Measurements from ENCODE around the gene DPP10.

The DPP10 gene

GRCh38 chr2:115596659-115597375 lies 1154.4 kb downstream of the DPP10 start:
- ATAC-seq: no peak
- peaks cover 2% of the 10 kb centered on the region for H3K36me3 Mint-ChIP-seq (ENCODE audit: low read depth)
- H3K27me3 Mint-ChIP-seq: no peaks in the 10 kb centered on the region
- no peak for DNase-seq
- H3K27ac Mint-ChIP-seq: no peak overlapping the region
- no peak overlapping the region for H3K4me3 Mint-ChIP-seq
- H3K9me3 Mint-ChIP-seq: peaks cover 29% of the 10 kb centered on the region
- no peaks in the 10 kb centered on the region for H3K4me1 Mint-ChIP-seq

- Mint-ChIP-seq H3K4me3 (no peak overlapping the region), H3K9me3 (peaks cover 16% of the 10 kb centered on the region), H3K27ac (no peak overlapping the region), H3K4me1 (no peaks in the 10 kb centered on the region), H3K36me3 (ENCODE audit: low read depth) (no peaks in the 10 kb centered on the region), H3K27me3 (no peaks in the 10 kb centered on the region)
- no peak for ATAC-seq
- DNase-seq: no peak
These were observed 1160.8 kb downstream of the DPP10 start for GRCh38 chr2:115603285-115603684.

- peaks cover 21% of the 10 kb centered on the region for H3K9me3 Mint-ChIP-seq
- no peak for ATAC-seq
- no peak overlapping the region for H3K27ac Mint-ChIP-seq
- DNase-seq: no peak
- H3K27me3 Mint-ChIP-seq: no peaks in the 10 kb centered on the region
- no peaks in the 10 kb centered on the region for H3K4me1 Mint-ChIP-seq
- no peaks in the 10 kb centered on the region for H3K36me3 Mint-ChIP-seq (ENCODE audit: low read depth)
- no peak overlapping the region for H3K4me3 Mint-ChIP-seq
These were observed 1163.9 kb downstream of the DPP10 start for GRCh38 chr2:115606350-115606749.

GRCh38 chr2:115609978-115610377 lies 1167.5 kb downstream of the DPP10 start:
- Mint-ChIP-seq H3K27me3 (no peaks in the 10 kb centered on the region), H3K27ac (no peak overlapping the region), H3K36me3 (ENCODE audit: low read depth) (no peaks in the 10 kb centered on the region), H3K4me3 (no peak overlapping the region), H3K4me1 (no peaks in the 10 kb centered on the region), H3K9me3 (peaks cover 36% of the 10 kb centered on the region)
- ATAC-seq: no peak
- no peak for DNase-seq

GRCh38 chr2:115610888-115611287 lies 1168.4 kb downstream of the DPP10 start:
- H3K9me3 Mint-ChIP-seq: peaks cover 36% of the 10 kb centered on the region
- no peaks in the 10 kb centered on the region for H3K4me1 Mint-ChIP-seq

GRCh38 chr2:115624332-115624731 lies 1181.9 kb downstream of the DPP10 start:
- Mint-ChIP-seq H3K27ac (no peak overlapping the region), H3K27me3 (no peaks in the 10 kb centered on the region), H3K9me3 (peaks cover 13% of the 10 kb centered on the region), H3K4me1 (no peaks in the 10 kb centered on the region), H3K36me3 (ENCODE audit: low read depth) (no peaks in the 10 kb centered on the region), H3K4me3 (no peak overlapping the region)
- ATAC-seq (no peak), DNase-seq (no peak)

More at GRCh38 chr2:115610888-115611287, 1168.4 kb downstream of the DPP10 start:
- no peak overlapping the region for H3K4me3 Mint-ChIP-seq
- no peaks in the 10 kb centered on the region for H3K36me3 Mint-ChIP-seq (ENCODE audit: low read depth)
- H3K27me3 Mint-ChIP-seq: no peaks in the 10 kb centered on the region
- no peak for ATAC-seq
- no peak overlapping the region for H3K27ac Mint-ChIP-seq
- no peak for DNase-seq

- no peak for DNase-seq
- Mint-ChIP-seq H3K9me3 (peaks cover 38% of the 10 kb centered on the region), H3K4me3 (no peak overlapping the region), H3K27me3 (no peaks in the 10 kb centered on the region), H3K27ac (no peak overlapping the region), H3K4me1 (no peaks in the 10 kb centered on the region), H3K36me3 (ENCODE audit: low read depth) (no peaks in the 10 kb centered on the region)
- ATAC-seq: no peak
These were observed 1192.1 kb downstream of the DPP10 start for GRCh38 chr2:115634578-115634977.

- H3K27ac Mint-ChIP-seq: no peak overlapping the region
- DNase-seq: no peak
- H3K4me3 Mint-ChIP-seq: no peak overlapping the region
- H3K4me1 Mint-ChIP-seq: no peaks in the 10 kb centered on the region
- peaks cover 30% of the 10 kb centered on the region for H3K9me3 Mint-ChIP-seq
- no peaks in the 10 kb centered on the region for H3K27me3 Mint-ChIP-seq
- no peaks in the 10 kb centered on the region for H3K36me3 Mint-ChIP-seq (ENCODE audit: low read depth)
- no peak for ATAC-seq
These were observed 1193.0 kb downstream of the DPP10 start for GRCh38 chr2:115635430-115635829.

GRCh38 chr2:115649731-115650130 lies 1207.3 kb downstream of the DPP10 start:
- Mint-ChIP-seq H3K27ac (no peak overlapping the region), H3K4me1 (no peaks in the 10 kb centered on the region), H3K9me3 (peaks cover 9% of the 10 kb centered on the region), H3K4me3 (no peak overlapping the region), H3K36me3 (ENCODE audit: low read depth) (no peaks in the 10 kb centered on the region), H3K27me3 (no peaks in the 10 kb centered on the region)
- ATAC-seq (no peak), DNase-seq (no peak)

GRCh38 chr2:115650827-115651226 lies 1208.4 kb downstream of the DPP10 start:
- ATAC-seq: no peak
- H3K4me1 Mint-ChIP-seq: no peaks in the 10 kb centered on the region
- DNase-seq: no peak
- peaks cover 9% of the 10 kb centered on the region for H3K9me3 Mint-ChIP-seq
- no peak overlapping the region for H3K4me3 Mint-ChIP-seq
- no peaks in the 10 kb centered on the region for H3K36me3 Mint-ChIP-seq (ENCODE audit: low read depth)
- no peaks in the 10 kb centered on the region for H3K27me3 Mint-ChIP-seq
- H3K27ac Mint-ChIP-seq: no peak overlapping the region

GRCh38 chr2:115652652-115653051 lies 1210.2 kb downstream of the DPP10 start:
- no peaks in the 10 kb centered on the region for H3K36me3 Mint-ChIP-seq (ENCODE audit: low read depth)
- H3K27me3 Mint-ChIP-seq: no peaks in the 10 kb centered on the region
- peaks cover 4% of the 10 kb centered on the region for H3K9me3 Mint-ChIP-seq
- no peak overlapping the region for H3K4me3 Mint-ChIP-seq
- no peak overlapping the region for H3K27ac Mint-ChIP-seq
- H3K4me1 Mint-ChIP-seq: no peaks in the 10 kb centered on the region
- ATAC-seq (no peak), DNase-seq (no peak)

GRCh38 chr2:115654362-115654761 lies 1211.9 kb downstream of the DPP10 start:
- peaks cover 4% of the 10 kb centered on the region for H3K9me3 Mint-ChIP-seq
- H3K4me1 Mint-ChIP-seq: no peaks in the 10 kb centered on the region
- no peaks in the 10 kb centered on the region for H3K27me3 Mint-ChIP-seq
- no peak overlapping the region for H3K4me3 Mint-ChIP-seq
- H3K27ac Mint-ChIP-seq: no peak overlapping the region
- no peak for ATAC-seq
- no peaks in the 10 kb centered on the region for H3K36me3 Mint-ChIP-seq (ENCODE audit: low read depth)
- DNase-seq: no peak

- H3K9me3 Mint-ChIP-seq: peaks cover 43% of the 10 kb centered on the region
These were observed 1235.7 kb downstream of the DPP10 start for GRCh38 chr2:115678129-115678528.

GRCh38 chr2:115684345-115684744 lies 1241.9 kb downstream of the DPP10 start:
- no peaks in the 10 kb centered on the region for H3K27me3 Mint-ChIP-seq
- no peaks in the 10 kb centered on the region for H3K4me1 Mint-ChIP-seq
- H3K36me3 Mint-ChIP-seq (ENCODE audit: low read depth): no peaks in the 10 kb centered on the region
- peaks cover 30% of the 10 kb centered on the region for H3K9me3 Mint-ChIP-seq
- DNase-seq: no peak
- H3K27ac Mint-ChIP-seq: no peak overlapping the region
- no peak overlapping the region for H3K4me3 Mint-ChIP-seq
- no peak for ATAC-seq

More at GRCh38 chr2:115678129-115678528, 1235.7 kb downstream of the DPP10 start:
- ATAC-seq (no peak), DNase-seq (no peak)
- no peaks in the 10 kb centered on the region for H3K27me3 Mint-ChIP-seq
- H3K27ac Mint-ChIP-seq: no peak overlapping the region
- H3K36me3 Mint-ChIP-seq (ENCODE audit: low read depth): no peaks in the 10 kb centered on the region
- no peak overlapping the region for H3K4me3 Mint-ChIP-seq
- no peaks in the 10 kb centered on the region for H3K4me1 Mint-ChIP-seq

- Mint-ChIP-seq H3K9me3 (peaks cover 24% of the 10 kb centered on the region), H3K36me3 (ENCODE audit: low read depth) (no peaks in the 10 kb centered on the region), H3K27me3 (no peaks in the 10 kb centered on the region), H3K4me3 (no peak overlapping the region), H3K27ac (no peak overlapping the region), H3K4me1 (no peaks in the 10 kb centered on the region)
- DNase-seq (no peak), ATAC-seq (no peak)
These were observed 1249.0 kb downstream of the DPP10 start for GRCh38 chr2:115691409-115691808.

- ATAC-seq: no peak
- Mint-ChIP-seq H3K27me3 (no peaks in the 10 kb centered on the region), H3K9me3 (peaks cover 26% of the 10 kb centered on the region), H3K4me3 (no peak overlapping the region), H3K27ac (no peak overlapping the region), H3K36me3 (ENCODE audit: low read depth) (no peaks in the 10 kb centered on the region), H3K4me1 (no peaks in the 10 kb centered on the region)
- DNase-seq: no peak
These were observed 1252.2 kb downstream of the DPP10 start for GRCh38 chr2:115694651-115695050.
